ENCODE data around the gene SLC1A2.
"Not testable (repeated sequence)": the region's sequence is repeated elsewhere in the genome, so short reads cannot be mapped to it uniquely, and the experiment has no call there.

Gene SLC1A2

GRCh38 chr11:35238882-35239281 lies 180.5 kb downstream of the SLC1A2 start:
- DNase-seq: no peak

GRCh38 chr11:35237860-35238715 lies 181.3 kb downstream of the SLC1A2 start:
- peak; percentile 83 for DNase-seq

GRCh38 chr11:35237351-35237750 lies 182.0 kb downstream of the SLC1A2 start:
- DNase-seq: no peak

GRCh38 chr11:35236667-35237003 lies 182.7 kb downstream of the SLC1A2 start:
- DNase-seq: no peak

GRCh38 chr11:35235936-35236666 lies 183.3 kb downstream of the SLC1A2 start:
- DNase-seq: peak; percentile 71

- no peak for DNase-seq
These were observed 183.9 kb downstream of the SLC1A2 start for GRCh38 chr11:35235498-35235897.

- DNase-seq: no peak
These were observed 184.2 kb downstream of the SLC1A2 start for GRCh38 chr11:35235157-35235468.

GRCh38 chr11:35234460-35235156 lies 184.8 kb downstream of the SLC1A2 start:
- DNase-seq: no peak

GRCh38 chr11:35233518-35233917 lies 185.8 kb downstream of the SLC1A2 start:
- DNase-seq: no peak

GRCh38 chr11:35232891-35233330 lies 186.4 kb downstream of the SLC1A2 start:
- DNase-seq: no peak

GRCh38 chr11:35231076-35231860 lies 188.1 kb downstream of the SLC1A2 start:
- no peak for DNase-seq

- DNase-seq: no peak
These were observed 189.0 kb downstream of the SLC1A2 start for GRCh38 chr11:35230388-35230787.

GRCh38 chr11:35228328-35228725 lies 191.0 kb downstream of the SLC1A2 start:
- DNase-seq: no peak

GRCh38 chr11:35227576-35228327 lies 191.6 kb downstream of the SLC1A2 start:
- DNase-seq: no peak

- DNase-seq: not testable (repeated sequence)
These were observed 192.6 kb downstream of the SLC1A2 start for GRCh38 chr11:35226756-35227155.

GRCh38 chr11:35225946-35226520 lies 193.3 kb downstream of the SLC1A2 start:
- no peak for DNase-seq

GRCh38 chr11:35223991-35224390 lies 195.4 kb downstream of the SLC1A2 start:
- no peak for DNase-seq

GRCh38 chr11:35223371-35223796 lies 196.0 kb downstream of the SLC1A2 start:
- DNase-seq: no peak

- no peak for DNase-seq
These were observed 200.4 kb downstream of the SLC1A2 start for GRCh38 chr11:35218956-35219355.

GRCh38 chr11:35216962-35217678 lies 202.2 kb downstream of the SLC1A2 start:
- DNase-seq: no peak

GRCh38 chr11:35215945-35216344 lies 203.4 kb downstream of the SLC1A2 start:
- no peak for DNase-seq
